NCI-H446 (cell line): Measurements from ENCODE around the gene LAD1.
A peak's percentile ranks its signal among the peaks of the same experiment; 100 is the strongest.

Experiments used
- DNase-seq, 2 experiments: peaks; one replicate each; lab custom pipeline; 2025; lab: John Stamatoyannopoulos, UW

LAD1 gene

DNA sequence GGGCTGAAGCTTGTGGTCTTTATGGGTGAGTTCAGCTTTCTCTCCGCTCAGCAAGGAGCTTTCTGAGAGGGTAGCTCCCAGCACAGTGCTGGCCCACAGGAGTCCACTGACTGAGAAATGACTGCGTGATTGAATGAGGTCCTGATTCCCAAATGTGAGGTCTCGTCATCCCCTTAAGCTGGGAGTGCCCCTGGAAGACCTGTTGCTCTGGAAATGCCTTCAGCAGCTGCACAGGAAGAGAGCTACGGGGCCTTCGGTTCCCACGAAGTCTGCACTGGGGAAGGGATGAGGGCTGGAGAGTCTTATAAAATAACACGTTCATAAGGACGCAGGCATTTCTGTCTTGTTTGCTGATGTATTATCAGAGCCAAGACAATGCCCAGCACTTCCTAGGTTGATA is 35.7 kb downstream of the LAD1 start:
- DNase-seq, result no peak

DNA sequence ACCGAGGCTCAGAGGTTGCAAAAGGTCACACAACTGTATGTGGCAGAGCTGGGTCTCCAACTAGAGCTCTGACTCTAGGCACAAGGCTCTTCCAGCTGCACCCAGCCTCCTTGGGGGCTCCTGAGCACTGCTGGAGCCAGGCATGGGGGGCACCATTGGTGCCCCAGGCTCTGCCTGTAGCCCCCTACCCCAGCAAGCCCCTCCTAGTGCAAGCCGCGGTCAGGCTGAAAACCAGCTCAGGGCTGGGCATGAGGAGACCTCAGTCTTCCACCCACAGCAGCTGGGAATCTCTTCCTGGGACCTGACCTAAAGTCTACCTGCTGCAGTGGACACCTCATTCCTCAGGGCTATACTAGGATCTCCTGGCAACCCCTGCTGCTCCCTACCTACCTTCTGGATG is 36.2 kb downstream of the LAD1 start:
- DNase-seq, result no peak

DNA sequence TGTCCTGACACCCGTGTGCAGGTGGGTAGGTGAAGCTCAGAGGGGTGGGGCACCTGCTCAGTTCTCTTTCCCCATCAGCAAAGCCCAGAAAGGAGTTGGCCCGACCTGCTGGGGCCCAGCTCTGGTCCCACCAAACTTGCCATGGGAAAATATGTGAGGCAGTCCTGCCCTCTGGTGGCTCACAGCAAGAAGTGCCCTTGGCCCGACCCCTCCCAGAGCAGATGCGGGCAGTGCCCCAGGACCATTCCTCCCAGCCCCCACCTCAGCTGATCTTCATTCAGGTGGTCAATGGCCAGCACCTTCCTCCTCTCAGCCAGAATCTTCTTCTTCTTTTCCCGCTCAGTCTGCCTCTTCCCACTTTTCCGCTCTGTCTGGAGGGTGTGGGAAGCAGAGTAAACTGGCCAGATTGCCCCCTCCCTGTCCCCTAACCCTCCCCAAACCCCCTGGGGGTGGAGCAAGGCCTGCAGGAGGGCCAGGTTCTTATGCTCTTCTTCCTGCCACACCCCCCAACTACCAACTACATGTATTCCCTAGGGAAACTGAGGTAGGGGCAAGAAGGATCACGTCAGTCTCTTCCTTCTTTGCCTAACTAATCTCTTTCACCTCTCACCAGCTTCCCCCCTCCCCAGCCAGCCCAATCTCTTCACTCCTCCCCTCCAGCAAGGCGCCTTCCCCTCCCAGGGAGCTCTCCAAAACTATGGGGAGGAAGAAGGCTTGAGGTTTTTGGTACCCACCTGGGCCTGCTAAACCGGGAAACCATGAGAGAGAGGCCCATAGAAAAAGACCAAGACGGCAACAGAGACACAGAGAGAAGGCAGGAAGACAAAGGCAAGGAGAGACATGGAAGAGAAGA is 37.2 kb downstream of the LAD1 start:
- DNase-seq, result peak in 1 of 2 experiments; percentile 72

DNA sequence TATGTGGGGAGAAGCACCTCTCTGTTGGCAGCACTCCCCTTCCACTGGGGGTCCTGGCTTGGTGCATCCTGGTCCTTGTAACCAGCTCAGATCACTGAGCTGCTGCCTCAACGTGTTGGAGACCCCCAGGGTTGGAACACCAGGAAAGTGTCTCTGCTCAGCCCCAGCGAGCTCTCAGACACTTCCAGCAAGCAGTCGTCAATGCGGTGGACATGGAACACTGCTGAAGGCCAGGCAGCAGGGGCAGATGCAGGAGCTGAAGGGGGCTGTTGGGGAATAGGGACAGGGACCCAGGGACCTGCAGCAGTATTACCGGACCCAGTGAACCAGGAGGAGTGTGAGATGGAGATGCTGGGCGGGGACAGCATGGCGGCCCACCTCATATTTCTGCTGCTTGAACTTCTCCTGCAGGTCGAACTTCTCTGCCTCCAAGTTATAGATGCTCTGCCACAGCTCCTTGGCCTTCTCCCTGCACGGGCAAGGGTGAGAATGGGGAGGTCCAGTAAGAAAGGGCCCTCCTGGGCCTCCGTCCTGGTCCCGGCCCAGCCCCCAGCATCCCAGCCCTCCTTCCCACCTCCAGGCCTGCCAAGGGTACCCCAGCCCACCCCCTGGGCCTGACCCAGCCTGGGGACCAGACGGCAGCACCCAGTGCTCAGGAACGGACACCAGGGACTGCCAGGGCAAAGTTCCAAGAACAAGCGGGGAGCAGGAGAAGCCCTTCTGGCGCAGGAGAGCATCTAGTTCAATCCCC is 38.0 kb downstream of the LAD1 start:
- DNase-seq, result no peak

DNA sequence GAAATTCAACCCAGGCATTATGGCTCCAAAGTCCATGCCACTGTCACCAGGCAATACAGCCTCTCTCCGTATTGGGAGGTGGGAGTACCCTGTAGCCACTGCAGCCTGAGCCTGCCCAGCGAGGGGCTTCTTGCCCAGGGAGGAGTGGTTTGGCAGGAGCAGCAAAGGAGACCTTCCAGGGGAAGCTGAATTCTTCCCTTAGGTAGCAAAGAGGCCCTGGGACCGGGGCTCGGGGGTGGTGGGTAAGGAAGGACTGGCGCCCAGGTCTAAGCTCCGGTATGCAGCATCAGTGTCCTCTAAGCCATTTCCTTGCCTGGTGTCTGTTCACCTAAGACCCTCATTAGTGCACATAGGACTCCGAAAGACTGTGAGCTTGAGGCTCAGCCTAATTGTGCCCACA is 38.6 kb downstream of the LAD1 start:
- no peak for DNase-seq

DNA sequence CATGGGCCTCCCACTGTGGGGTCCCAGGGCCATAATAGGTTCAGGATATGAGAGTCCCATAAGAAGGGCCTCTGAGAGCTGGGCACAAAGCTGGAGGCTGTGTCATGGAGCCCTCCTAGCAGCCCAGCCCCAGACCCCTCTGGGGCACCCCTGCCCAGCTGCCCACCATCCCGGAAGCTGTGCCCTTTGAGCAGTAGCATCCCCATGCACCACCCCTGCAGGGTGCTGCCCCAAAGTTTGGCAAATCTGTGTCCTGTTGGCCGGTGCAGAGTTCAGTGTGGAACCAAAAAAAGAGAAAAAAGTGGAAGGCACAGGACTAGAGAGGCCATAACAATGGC is 39.3 kb downstream of the LAD1 start:
- DNase-seq, result no peak

DNA sequence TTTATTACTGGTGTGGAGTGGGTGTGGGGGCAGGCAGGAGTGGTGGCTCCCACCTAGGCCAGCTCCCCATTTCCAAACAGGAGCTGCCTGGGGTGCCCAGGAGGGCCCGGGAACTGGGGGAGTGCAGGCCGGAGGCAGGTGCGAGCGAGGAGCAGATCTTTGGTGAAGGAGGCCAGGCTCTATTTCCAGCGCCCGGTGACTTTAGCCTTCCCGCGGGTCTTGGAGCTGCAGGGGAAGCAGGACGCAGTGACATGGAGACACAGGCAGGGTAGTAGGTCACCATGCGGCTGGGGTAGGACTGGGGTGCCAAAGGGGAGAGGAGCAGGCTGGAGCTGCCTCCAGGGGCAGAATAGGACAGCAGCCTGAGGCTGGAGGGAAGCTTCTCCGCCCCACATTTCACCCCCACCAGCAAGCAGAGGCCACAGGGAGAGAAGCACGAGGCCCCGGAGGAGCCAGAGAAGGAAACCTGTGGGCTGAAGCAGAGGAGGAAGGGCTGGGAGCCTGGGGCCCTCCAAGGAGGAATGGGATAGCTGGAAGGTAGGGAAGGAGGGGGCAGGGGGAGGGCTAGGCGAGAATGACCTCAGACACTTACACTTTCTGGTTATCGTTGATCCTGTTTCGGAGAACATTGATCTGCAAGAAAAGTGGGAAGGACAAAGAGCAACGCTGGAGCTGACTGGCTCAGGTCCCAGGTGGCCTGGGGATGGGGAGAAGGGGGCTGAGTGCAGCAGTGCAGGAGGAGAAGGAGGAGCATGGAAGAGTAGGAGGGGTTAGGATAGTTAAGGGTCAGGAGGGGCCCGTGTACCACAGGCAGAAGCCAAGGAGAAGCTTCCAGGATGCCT is 39.9 kb downstream of the LAD1 start:
- DNase-seq, result no peak

DNA sequence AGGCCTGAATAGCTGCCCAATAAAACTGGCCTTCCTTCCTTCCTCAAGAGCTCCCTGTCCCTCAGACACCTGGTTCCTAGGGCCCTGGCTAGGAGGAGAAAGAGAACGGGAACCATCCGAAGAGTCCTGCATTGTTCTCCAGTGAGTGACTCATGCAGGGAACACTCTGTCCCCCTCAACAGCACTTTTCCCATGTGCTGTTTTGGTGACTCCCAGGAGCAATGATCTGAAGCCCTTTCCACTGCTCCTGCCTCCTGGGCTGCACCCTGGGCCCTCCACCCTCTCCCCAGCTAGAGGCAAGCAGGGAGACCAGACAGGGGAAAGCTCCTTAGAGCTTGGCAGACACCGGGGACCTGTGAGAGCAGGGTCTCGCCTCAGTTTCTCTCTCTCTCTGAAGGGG is 40.5 kb downstream of the LAD1 start:
- no peak for DNase-seq

DNA sequence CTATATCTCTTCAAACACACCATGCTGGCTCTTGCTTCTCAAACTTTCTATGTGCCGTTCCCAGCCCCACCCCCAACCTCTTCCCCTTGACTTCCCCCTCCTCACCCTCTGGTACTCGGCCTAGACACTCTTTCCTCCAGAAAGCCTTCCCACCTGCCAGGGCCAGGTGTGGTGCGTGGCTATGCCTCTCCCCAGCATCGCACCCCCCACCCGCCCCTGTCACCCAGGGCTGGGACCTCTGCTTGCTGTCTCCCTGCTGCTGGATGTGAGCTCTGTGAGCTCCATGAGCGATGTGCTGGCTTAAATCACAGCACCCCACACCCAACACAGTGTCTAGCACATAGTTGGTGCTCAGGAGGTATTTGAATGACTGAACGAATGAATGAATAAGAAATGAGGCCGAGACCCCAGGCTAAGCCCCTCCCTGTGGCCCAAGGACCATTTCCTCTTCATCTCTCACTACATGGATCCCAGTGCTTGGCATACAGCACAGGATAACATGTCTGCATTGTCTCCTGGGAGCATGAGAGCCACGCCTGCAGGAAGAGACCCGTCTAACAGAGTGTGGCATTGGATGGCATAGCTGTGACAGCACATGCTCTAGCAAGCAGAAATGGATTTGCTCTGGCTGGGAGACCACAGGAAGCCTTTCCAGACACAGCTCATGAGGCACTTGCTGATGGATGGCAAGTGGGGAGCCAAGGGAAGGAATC is 41.3 kb downstream of the LAD1 start:
- DNase-seq, result no peak

DNA sequence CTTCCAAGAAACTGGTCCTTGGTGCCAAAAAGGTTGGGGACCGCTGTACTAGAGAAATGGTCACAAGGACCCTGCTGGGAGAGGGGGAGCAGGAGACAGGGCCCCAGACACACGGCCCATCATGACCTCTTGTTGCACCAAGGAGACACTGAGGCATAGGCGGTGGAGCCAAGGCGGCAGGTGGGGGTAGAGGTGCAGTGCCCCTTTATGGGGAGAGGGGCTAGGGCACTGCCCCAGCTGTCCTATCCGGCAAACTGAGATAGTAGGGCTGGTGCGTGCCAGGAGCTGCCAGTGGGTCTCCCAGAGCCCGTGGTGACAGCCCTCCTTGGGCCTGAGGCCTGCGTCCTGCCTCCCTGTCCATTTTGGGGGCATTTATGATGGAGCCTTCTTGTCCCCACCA is 41.9 kb downstream of the LAD1 start:
- no peak for DNase-seq

DNA sequence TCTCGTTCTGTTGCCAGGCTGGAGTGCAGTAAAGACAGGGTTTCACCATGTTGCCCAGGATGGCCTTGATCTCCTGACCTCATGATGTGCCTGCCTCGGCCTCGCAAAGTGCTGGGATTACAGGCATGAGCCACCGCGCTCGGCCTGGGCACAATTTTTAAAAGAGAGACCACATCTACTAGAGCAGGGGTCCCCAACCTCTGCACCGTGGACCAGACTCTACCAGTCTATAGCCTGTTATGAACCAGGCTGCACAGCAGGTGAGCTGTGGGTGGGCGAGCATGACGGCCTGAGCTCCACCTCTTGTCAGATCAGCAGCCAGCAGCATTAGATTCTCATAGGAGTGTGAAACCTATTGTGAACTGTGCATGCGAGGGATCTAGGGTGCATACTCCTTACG is 42.4 kb downstream of the LAD1 start:
- no peak for DNase-seq

DNA sequence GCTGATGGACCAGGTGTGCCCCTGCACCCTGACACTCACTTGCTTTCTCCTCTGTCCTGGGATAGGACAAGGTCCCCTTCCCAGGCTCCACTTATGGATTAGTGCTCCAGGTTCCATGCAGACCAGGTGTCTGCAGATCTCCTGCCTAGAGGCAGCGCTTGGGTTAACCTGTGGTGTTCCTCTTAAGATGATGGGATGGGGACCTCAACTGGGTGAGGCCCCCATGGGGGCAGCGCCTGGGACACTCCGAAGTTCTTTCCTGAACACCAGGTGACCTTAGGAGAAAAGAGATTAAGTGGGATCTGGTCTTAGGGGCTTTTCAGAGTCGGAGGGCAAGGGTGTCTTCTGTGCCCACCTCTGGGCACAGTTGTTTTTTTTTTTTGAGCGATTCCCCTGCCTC is 42.9 kb downstream of the LAD1 start:
- no peak for DNase-seq

DNA sequence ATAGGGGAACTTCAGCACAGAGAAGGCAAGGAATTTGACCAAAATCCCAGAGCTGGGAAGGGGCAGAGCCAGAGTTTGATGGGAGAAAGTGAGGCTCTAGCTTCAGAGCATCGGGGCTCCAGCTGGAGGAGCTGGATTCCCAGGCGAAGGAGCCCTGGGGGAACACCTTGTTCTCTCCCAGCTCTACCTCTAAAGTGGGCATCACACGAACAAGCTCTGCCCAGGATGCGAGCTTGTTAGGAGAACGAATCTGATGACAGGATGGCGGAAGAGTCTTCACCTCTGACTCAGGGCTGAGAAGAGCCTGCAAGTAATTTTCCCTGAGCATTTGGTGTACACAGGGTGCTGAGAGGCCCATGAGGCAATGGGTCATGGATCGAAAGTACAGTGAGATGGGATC is 43.7 kb downstream of the LAD1 start:
- no peak for DNase-seq

DNA sequence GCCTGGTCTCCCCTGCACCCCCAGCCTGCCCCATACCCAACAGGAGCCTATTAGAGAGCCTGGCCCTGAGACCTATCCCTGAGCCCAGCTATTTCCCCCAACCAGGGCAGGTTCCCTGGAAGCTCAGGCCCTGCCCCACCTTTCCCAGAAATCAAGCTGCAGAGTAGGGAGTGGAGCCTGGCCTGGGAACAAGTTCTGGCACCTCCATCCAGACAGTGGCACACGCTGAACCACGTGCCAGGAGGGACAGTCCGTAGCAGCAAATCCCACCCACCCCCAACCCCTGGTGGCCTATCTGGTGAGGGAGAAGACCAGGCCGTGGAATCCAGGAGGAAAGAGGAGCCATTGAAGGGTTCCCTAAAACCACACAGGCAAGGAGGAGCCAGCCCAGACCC is 44.2 kb downstream of the LAD1 start:
- DNase-seq, result no peak

DNA sequence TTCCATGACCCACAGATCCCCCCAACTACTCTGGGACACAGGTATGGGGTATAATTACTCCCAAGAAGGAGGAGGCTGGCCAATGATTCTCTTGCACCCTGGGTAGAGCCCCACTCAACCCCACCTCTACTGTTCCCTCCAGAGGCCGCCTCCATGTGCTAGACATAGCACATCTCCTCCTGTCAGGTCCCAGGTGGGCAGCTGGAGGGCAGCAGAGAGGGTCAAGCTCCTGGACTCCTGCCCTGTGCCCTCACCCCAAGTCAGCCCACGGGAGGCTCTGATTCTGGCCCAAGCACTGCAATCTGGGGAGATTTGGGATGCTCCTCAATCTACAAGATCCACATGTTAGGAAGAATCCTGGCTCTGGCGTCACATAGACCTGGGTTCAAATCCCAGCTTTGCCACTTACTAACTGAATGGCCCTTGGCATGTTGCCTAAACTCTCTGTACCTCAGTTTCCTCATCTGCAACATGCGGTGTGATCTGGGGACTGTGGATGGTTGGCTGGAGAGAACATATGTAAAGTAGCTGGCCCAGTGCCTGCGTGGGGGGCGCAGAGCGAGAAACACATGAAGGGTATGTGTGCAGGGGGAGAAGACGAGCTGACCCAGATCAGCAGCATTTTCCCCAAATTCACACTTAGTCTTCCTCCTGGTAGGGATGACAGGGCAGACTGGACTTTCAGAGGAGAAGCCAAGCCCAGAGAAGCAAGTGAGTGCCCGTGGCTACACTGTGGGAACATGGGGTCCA is 44.8 kb downstream of the LAD1 start:
- no peak for DNase-seq

DNA sequence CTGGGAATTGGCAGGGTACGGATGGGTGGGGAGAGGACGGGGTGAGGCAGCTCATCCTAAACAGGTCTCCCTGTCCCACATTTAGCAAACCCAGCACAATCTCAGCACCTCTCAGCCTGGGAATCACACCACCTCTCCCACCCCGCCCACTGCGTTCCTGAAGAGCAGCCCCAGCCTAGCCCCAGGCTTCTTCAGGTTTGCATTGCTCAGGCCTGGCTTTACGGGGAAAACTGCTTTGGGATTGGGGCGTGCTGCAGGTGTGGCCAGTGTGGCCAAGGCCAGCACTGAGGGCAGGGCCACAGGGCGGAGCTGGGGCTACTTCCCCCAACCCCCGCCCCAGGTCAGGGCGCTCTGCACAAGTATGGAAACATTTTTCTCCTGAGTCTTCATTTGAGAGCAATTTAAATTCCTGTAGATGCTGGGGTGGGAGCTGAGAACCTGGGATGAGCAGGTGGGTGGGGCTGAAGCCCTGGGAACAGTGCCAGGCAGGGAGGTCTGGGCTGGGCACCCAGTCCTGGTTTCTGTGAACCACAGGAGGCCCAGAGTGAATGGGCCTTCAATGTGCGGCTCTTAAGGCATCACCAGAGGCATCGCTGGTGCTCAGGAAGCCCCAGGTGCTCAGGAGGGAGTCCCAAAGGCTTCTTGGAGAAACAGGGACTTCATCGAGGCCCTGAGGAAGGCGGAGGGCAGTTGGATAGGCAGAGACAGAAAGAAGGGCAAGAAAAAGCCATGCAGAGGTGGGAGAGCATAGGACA is 45.8 kb downstream of the LAD1 start:
- no peak for DNase-seq

DNA sequence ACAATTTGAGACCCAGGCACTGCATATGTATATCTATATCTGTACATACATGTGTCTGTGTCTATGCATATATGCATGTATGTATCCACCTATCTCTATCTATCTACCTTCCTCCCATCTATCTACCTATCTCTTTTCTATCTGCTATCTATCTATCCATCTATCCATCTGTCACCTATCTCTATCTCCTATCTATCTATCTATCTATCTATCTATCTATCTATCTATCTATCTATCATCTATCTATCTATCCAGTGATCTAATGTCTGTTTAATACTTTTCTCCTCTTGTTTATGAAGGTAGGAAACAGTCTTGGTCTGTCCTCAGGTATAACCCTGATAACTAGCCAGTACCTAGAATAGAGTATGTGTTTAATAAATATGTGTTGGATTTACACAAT is 47.5 kb downstream of the LAD1 start:
- DNase-seq, result no peak

DNA sequence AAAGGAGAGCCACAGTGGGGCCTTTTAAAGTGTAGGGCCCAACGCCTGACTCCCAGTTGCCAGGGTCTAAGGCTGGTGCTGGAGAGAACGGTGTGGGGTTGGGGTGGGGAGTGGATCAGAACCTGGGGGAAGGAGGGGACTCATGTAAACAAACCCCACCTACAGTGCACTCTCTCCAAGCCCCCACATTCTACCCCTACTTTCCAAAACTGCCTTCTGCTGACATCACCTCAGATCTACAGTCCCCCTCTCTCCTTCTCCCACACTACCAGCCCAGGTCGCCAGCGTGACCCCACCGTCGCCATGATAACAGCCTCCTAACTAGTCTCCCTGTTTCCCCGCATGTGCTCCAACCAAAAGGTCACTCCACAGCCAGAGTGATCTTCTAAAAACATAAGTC is 48.2 kb downstream of the LAD1 start:
- DNase-seq, result no peak

DNA sequence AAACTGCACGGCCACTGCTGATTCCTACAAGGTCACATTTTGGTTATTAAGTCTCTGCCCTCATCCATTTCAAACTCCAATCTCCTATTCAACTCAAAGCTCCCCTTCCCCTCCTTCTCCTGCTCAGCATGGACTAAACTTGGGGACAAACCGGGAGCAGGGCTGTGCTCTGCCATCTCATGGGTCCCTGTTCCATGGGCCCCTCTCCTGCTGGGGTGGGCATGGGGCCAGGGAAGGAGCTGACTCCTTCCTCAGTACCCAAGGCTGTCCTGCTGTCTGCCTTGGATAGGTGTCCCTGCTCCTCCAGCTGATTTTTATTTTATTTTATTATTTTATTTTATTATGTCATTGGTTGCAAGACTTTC is 48.8 kb downstream of the LAD1 start:
- DNase-seq, result no peak

DNA sequence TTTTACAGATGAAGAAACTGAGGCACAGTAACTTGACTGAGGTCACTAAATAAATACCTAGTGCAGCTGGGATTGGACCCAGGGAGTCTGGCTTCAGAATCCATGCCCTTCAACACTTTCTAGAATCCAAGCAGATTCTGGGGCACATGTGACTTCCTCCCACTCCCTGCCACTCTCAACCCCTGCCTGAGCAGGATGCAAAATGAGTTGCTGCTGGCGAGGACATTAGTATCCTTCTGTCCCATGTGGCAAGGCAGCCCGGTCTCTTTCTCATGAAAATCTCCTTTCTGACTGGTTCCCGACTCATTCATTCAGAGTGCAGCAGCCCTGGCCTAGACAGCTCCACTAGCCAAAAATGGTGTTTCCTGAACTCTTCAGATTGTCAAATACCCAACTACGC is 50.0 kb downstream of the LAD1 start:
- DNase-seq, result no peak

DNA sequence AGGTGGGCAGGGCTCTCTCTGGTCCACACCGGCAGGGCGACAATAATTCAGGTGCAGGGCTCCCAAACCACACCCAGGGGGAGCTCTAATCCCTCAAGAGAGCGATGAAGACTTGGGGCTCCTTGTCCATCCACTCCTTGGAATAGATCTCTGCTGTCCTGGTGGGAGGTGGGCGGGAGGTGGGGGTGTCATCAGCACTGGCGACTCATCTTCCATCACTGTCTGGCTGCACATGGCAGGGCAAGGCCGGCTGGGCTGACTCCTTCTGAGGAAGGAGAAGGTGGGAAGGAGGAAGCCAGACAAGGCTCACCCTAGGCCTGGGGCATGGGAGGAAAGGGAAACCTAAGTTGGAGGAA is 50.9 kb downstream of the LAD1 start:
- peak in 1 of 2 experiments; percentile 58 for DNase-seq
